Osteocyte (in vitro differentiated cells): ENCODE data around the gene FAHD2B. TPM values are rescaled to one million over a fixed set of nuclear protein-coding genes. Genes with fewer than 3 reads are reported as not detected.
A peak's percentile ranks its signal among the peaks of the same experiment; 100 is the strongest.
"Not testable (repeated sequence)": the region's sequence is repeated elsewhere in the genome, so short reads cannot be mapped to it uniquely, and the experiment has no call there.

Source experiments
- DNase-seq: peaks from one replicate; pipeline ENCODE4 v3.0.0; 2021; ENCODE audit warnings: mixed read lengths; ENCODE audit not compliant: unreplicated experiment; ENCODE audit errors: extremely low spot score
- H3K27ac Mint-ChIP-seq: one replicate; pipeline ENCODE4 v1.8.0; 2021; ENCODE audit warnings: mild to moderate bottlenecking, mixed read lengths; ENCODE audit not compliant: unreplicated experiment
- H3K27me3 Mint-ChIP-seq: one replicate; pipeline ENCODE4 v1.8.0; 2021; ENCODE audit warnings: mixed read lengths; ENCODE audit not compliant: unreplicated experiment
- H3K36me3 Mint-ChIP-seq: one replicate; pipeline ENCODE4 v1.8.0; 2021; ENCODE audit warnings: mixed read lengths; ENCODE audit not compliant: unreplicated experiment
- H3K4me1 Mint-ChIP-seq: one replicate; pipeline ENCODE4 v1.8.0; 2021; ENCODE audit warnings: mixed read lengths; ENCODE audit not compliant: unreplicated experiment
- H3K4me3 Mint-ChIP-seq: one replicate; pipeline ENCODE4 v1.8.0; 2021; ENCODE audit warnings: mild to moderate bottlenecking, moderate library complexity, mixed read lengths; ENCODE audit not compliant: unreplicated experiment
- H3K9me3 Mint-ChIP-seq: one replicate; pipeline ENCODE4 v1.8.0; 2021; ENCODE audit warnings: mixed read lengths; ENCODE audit not compliant: unreplicated experiment
- total RNA-seq: library from RNA; stranded (reverse); gene quantifications from 2 replicates; pipeline ENCODE4 v1.2.1, GENCODE V29; 2021
- TF ChIP-seq, protein P1 (sequence below): fragments of 200-600 bp; sonication (generic); IDR thresholded peaks from 2 replicates; pipeline ENCODE4 v1.5.0; 2021; ENCODE audit warnings: antibody characterized with exemption, mild to moderate bottlenecking, moderate library complexity

Gene FAHD2B
- total RNA-seq, 1 donor from 2014 or later = 26.1 TPM

DNA sequence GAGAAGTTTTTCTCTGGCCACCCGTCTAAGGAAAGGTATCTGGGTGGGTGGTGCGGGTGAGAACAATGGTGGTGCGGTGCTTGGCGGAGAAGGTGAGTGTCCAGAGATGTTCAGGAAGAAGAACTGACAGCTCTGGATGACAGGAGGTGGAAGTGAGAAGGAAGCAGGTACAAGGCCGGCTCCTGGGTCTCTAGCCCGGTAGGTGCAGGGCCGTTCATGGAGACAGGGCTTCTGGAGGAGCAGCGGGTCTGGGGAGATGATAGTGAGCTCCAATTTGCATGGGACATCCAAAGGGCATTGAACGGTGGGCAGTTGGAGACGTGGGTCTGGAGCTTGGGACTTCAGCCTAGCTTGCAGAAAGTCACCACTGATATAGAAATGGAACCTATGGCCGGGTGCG is 979 bp upstream of the FAHD2B start:
- Mint-ChIP-seq H3K9me3 (peaks cover 6% of the 10 kb centered on the region), H3K36me3 (peaks cover 2% of the 10 kb centered on the region)

DNA sequence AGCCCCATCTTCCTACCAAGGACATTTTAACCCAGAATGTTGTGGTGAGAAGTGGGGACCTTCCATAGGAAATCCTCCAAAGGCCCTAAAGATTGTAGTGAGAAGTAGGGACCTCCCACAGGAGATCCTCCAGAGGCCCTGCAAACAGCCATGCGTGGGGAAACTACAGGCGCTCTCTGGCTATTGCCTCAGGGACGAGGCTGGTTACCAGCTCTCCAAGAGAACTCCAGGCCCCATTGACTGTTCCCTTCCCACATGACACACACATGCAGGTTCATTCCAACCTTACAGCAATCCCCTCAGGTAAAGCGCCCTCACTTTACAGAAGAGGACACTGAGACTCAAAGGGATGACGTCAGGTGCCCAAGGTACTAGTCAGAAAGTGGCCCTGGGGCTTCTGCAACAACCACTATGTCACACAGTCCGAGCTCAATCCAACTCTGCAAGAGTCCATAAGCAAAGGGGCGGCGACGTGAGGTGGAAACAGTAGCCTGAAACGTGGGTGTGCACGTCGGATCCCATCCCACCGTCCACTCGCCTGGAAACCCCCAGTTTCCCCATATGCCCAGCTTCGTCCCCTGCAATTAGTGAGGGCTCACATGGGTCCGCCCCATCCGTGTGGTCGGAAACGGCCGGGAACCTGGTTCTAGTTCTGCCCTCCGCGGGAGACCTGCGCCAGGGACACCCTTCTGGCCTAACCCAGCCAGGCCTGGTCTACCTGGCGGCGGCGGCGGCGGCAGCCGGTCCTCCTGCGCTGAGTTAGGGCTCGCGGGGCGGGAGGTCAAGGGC is 505 bp downstream of the FAHD2B start:
- DNase-seq, H3K36me3 Mint-ChIP-seq, H3K27me3 Mint-ChIP-seq, H3K4me1 Mint-ChIP-seq, H3K9me3 Mint-ChIP-seq, H3K27ac Mint-ChIP-seq: not testable (repeated sequence)
- peak overlapping the region; percentile 32 for H3K4me3 Mint-ChIP-seq

More for the DNA sequence above, 979 bp upstream of the FAHD2B start:
- Mint-ChIP-seq H3K27ac (peak overlapping the region; percentile 79), H3K4me3 (peak overlapping the region; percentile 77), H3K4me1 (peaks cover 10% of the 10 kb centered on the region), H3K27me3 (peaks cover 19% of the 10 kb centered on the region)
- DNase-seq = no peak
- TF ChIP-seq, protein P1, sequence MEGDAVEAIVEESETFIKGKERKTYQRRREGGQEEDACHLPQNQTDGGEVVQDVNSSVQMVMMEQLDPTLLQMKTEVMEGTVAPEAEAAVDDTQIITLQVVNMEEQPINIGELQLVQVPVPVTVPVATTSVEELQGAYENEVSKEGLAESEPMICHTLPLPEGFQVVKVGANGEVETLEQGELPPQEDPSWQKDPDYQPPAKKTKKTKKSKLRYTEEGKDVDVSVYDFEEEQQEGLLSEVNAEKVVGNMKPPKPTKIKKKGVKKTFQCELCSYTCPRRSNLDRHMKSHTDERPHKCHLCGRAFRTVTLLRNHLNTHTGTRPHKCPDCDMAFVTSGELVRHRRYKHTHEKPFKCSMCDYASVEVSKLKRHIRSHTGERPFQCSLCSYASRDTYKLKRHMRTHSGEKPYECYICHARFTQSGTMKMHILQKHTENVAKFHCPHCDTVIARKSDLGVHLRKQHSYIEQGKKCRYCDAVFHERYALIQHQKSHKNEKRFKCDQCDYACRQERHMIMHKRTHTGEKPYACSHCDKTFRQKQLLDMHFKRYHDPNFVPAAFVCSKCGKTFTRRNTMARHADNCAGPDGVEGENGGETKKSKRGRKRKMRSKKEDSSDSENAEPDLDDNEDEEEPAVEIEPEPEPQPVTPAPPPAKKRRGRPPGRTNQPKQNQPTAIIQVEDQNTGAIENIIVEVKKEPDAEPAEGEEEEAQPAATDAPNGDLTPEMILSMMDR = no peak

DNA sequence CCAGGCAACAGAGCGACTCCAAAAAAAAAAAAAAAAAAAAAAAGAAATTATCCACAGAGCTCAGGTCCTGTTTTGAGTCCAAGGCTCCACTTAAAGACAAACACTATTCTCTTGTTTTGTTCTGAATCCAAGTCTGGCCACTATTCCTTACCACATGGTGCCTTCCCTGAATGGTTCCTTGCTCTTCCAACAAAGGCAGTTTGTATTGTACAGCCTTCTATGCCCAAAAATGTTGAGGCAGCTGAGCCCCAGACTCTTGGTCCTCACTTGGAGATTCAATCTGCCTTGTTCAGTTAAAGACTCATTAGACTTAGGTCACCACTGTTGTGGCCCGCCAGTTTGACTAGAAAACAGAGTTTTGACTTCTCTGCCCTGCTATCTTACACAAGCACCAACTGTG is 1.7 kb downstream of the FAHD2B start:
- not testable (repeated sequence) for H3K36me3 Mint-ChIP-seq, H3K27ac Mint-ChIP-seq, H3K4me3 Mint-ChIP-seq, H3K27me3 Mint-ChIP-seq, H3K9me3 Mint-ChIP-seq, H3K4me1 Mint-ChIP-seq, DNase-seq

DNA sequence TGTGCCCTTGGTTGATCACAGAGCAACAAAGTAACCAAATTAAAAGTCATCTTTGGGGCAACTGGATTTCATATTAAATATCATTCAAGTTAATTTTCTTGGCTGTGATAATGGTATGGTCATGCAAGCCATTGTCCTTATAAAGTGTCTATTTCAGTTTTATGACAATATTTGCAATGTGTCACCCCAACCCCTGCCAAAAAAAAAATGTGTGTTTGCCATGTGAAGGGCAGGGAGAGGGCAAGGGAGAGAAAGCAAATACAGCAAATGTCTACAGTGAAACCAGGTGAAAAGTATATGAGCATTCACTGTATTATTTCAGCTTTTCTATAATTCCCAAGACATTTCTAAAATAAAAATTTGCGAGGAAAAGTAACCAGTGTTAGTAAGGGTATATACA is 6.0 kb downstream of the FAHD2B start:
- H3K27me3 Mint-ChIP-seq, DNase-seq, H3K27ac Mint-ChIP-seq, H3K4me1 Mint-ChIP-seq, H3K4me3 Mint-ChIP-seq, H3K9me3 Mint-ChIP-seq, H3K36me3 Mint-ChIP-seq: not testable (repeated sequence)

DNA sequence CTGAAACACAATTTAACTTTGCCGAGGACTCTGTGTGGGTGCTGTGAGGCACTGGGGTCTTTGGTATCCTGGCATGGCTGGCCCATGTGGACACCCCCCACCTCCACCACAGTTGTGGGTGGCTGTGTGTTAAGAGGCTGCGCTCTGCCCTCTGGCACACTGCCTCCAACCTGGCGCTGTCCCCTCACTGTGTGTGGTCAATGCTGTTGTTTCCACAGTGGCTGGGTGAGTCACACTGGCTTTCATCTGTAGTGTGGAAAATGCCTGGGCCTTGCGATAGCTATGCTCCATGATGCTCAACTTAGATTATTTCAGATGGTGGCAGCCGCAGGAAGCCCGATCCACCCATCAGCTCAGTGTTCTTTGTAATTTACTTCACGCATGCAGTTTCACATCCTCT is 9.6 kb downstream of the FAHD2B start:
- not testable (repeated sequence) for H3K4me3 Mint-ChIP-seq, H3K9me3 Mint-ChIP-seq, H3K4me1 Mint-ChIP-seq, H3K27ac Mint-ChIP-seq, H3K27me3 Mint-ChIP-seq, DNase-seq, H3K36me3 Mint-ChIP-seq

DNA sequence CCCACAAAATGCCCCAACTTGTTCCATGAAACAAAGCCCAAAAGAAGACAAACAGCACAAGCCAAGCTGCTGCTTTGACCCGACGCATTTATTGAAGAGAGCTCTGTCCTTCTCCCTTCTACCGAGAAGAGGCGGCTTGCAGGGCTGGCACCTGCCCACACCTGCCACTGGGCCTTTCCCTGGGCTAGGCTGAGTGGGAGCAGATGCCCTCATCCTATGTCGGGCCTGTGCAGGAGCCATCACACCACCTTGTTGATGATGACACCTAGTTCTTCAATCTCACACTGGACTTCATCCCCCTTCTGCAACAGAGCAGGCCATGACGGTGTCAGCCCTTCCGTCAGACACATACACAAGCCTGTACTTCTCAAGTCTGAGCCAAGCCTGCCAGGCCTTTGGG is 11.2 kb downstream of the FAHD2B start:
- H3K27me3 Mint-ChIP-seq, DNase-seq, H3K4me3 Mint-ChIP-seq, H3K27ac Mint-ChIP-seq, H3K36me3 Mint-ChIP-seq, H3K4me1 Mint-ChIP-seq, H3K9me3 Mint-ChIP-seq: not testable (repeated sequence)

DNA sequence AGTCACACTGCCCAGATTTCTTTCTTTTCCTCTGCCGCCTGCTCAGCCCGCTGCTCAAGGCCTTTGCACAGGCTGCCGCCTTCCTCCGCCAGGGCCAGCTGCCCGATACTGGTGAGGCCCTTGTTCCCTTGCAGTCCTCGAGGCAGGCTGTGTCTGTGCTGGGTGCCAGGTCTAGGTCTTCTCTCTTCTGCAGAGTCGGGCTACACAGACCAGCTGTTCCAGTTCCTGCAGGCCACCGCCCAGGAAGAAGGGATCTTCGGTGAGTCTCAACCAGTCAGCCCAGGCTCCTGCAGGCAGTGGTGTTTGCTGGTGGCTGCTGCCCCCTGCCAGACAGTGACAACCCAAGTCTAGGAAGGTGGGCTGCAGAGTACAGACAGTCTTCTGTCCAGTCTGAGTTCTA is 12.5 kb downstream of the FAHD2B start:
- H3K4me3 Mint-ChIP-seq, H3K4me1 Mint-ChIP-seq, DNase-seq, H3K27me3 Mint-ChIP-seq, H3K27ac Mint-ChIP-seq, H3K36me3 Mint-ChIP-seq, H3K9me3 Mint-ChIP-seq: not testable (repeated sequence)

DNA sequence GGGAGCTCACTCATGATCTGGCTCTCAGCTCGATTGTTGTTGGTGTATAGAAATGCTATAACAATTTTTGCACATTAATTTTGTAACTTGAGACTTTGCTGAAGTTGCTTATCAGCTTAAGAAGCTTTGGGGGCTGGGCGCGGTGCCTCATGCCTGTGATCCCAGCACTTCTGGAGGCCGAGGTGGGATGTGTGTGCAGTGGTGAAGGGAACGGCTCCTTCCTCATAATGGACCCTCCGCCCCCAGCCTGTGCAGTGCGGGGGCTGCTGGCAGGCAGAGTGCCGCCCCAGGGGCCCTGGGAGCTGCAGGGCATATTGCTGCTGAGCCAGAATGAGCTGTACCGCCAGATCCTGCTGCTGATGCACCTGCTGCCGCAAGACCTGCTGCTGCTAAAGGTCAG is 13.8 kb downstream of the FAHD2B start:
- H3K4me3 Mint-ChIP-seq, H3K27me3 Mint-ChIP-seq, H3K36me3 Mint-ChIP-seq, H3K27ac Mint-ChIP-seq, H3K4me1 Mint-ChIP-seq, DNase-seq, H3K9me3 Mint-ChIP-seq: not testable (repeated sequence)

DNA sequence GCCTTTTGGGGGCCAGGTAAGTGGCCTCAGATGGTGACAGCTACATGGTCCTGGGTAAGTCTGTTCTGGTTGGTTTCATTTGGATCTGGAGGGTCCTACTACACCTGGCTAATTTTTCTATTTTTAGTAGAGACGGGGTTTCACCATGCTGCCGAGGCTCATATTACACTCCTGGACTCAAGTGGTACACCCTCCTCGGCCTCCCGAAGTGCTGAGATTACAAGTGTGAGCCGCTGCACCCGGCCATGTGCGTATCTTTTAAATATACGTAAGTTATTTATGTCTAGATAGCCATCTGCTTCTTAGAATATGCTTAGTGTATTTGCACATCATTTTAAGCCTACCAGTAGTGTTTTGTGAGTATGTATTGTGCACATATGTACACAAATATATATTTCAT is 17.5 kb downstream of the FAHD2B start:
- not testable (repeated sequence) for H3K4me3 Mint-ChIP-seq, H3K4me1 Mint-ChIP-seq, H3K36me3 Mint-ChIP-seq, DNase-seq, H3K27ac Mint-ChIP-seq, H3K9me3 Mint-ChIP-seq
- peaks cover 21% of the 10 kb centered on the region for H3K27me3 Mint-ChIP-seq

DNA sequence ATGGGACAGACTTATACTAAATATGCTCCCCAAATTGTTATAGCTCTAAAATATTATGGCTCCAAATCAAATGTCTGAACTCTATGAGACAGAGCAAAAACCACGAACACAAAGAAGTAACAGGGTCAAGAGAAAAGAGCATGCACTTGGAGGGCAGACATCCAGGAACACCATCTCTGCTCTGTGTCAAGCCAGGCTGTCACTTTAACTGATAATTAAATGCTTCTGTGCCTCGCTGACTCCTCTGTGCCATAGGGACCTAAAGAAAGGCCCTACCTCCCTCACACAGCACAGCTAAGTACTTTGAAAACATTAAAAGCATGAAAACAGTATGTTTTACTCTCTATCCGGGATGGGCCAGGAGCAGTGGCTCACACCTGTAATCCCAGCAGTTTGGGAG is 23.8 kb downstream of the FAHD2B start:
- H3K4me3 Mint-ChIP-seq, H3K36me3 Mint-ChIP-seq: not testable (repeated sequence)
- H3K9me3 Mint-ChIP-seq = peaks cover 13% of the 10 kb centered on the region

DNA sequence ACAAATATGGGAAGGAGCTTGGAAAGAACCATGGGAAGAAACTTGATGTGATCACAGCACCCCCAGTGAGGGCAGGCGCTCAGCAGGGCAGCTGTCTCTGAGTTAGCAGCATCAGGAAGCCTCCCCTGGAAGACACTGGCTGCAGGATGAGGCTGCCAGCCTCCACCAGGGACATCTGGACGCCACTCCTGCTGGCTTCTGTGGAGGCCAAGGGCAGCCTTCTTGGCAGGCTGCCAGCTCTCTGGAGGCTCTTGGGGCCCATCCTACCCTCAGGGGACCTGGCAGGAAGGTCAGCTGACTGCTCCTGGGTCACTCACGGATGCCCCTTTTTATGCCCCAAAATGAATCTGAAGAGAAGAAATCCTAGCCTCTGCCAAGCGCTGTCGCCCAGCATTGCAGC is 26.0 kb downstream of the FAHD2B start:
- not testable (repeated sequence) for H3K4me1 Mint-ChIP-seq, H3K27ac Mint-ChIP-seq, H3K4me3 Mint-ChIP-seq, H3K36me3 Mint-ChIP-seq, DNase-seq, H3K9me3 Mint-ChIP-seq
- peaks cover 21% of the 10 kb centered on the region for H3K27me3 Mint-ChIP-seq

More for the DNA sequence above, 23.8 kb downstream of the FAHD2B start:
- peaks cover 17% of the 10 kb centered on the region for H3K27me3 Mint-ChIP-seq
- not testable (repeated sequence) for H3K4me1 Mint-ChIP-seq, H3K27ac Mint-ChIP-seq, DNase-seq
